Fibroblast of pulmonary artery (primary cell): ENCODE results near the gene UBALD1.

ENCODE experiments used
- DNase-seq: peaks from one replicate; pipeline ENCODE4 v3.0.0-alpha.2; 2010; ENCODE audit warnings: low read depth
- H3K4me3 ChIP-seq: replicated peaks from 2 replicates; pipeline ENCODE4 v1.5.1; 2011; ENCODE audit warnings: low read depth, mild to moderate bottlenecking, control low read depth, low read length, moderate library complexity
- CTCF ChIP-seq: IDR thresholded peaks from 2 replicates; pipeline ENCODE4 v1.5.1; 2011; ENCODE audit warnings: mild to moderate bottlenecking, control low read depth, low read length, inconsistent platforms; ENCODE audit errors: missing control alignments

UBALD1 gene

GRCh38 chr16:4603624-4604170, 11.0 kb downstream of the UBALD1 start:
- no peak for DNase-seq
- no peak for TF ChIP-seq CTCF
- H3K4me3 ChIP-seq, result no peak overlapping the region

- TF ChIP-seq CTCF, result no peak
- DNase-seq, result no peak
- H3K4me3 ChIP-seq, result no peak overlapping the region
These were observed 12.4 kb downstream of the UBALD1 start for GRCh38 chr16:4602331-4602730.

GRCh38 chr16:4601864-4602186, 12.9 kb downstream of the UBALD1 start:
- DNase-seq, result no peak
- TF ChIP-seq CTCF, result no peak
- no peak overlapping the region for H3K4me3 ChIP-seq

GRCh38 chr16:4601036-4601863, 13.4 kb downstream of the UBALD1 start:
- peak; percentile 25 for DNase-seq
- no peak for TF ChIP-seq CTCF
- no peak overlapping the region for H3K4me3 ChIP-seq

GRCh38 chr16:4599545-4599944, 15.1 kb downstream of the UBALD1 start:
- DNase-seq, result no peak
- no peak for TF ChIP-seq CTCF
- no peak overlapping the region for H3K4me3 ChIP-seq

GRCh38 chr16:4599037-4599436, 15.7 kb downstream of the UBALD1 start:
- no peak for DNase-seq
- no peak for TF ChIP-seq CTCF

GRCh38 chr16:4597174-4597573, 17.5 kb downstream of the UBALD1 start:
- no peak for TF ChIP-seq CTCF
- DNase-seq, result no peak
- H3K4me3 ChIP-seq, result no peak overlapping the region

More at GRCh38 chr16:4599037-4599436, 15.7 kb downstream of the UBALD1 start:
- H3K4me3 ChIP-seq, result no peak overlapping the region
